Stimulated activated memory B cell treated with anti-CD40 and anti-IgM and Interleukin-4, amounts not matched to agents 10 μg/mL and 1 μg/mL and 100 μg/mL, for 72 hours (primary cell): ENCODE measurements around the gene PER2.

Source experiments
- ATAC-seq: fragments of 150-1000 bp; cut with Tn5 transposase; 2 replicates; pipeline ENCODE4 v1.10.0; 2021
- H3K27ac Mint-ChIP-seq: one replicate; pipeline ENCODE4 v1.8.0; 2022; ENCODE audit warnings: mild to moderate bottlenecking, mixed read lengths
- H3K27me3 Mint-ChIP-seq: one replicate; pipeline ENCODE4 v1.8.0; 2022; ENCODE audit warnings: mixed read lengths
- H3K36me3 Mint-ChIP-seq: one replicate; pipeline ENCODE4 v1.8.0; 2022; ENCODE audit warnings: mixed read lengths
- H3K4me1 Mint-ChIP-seq: one replicate; pipeline ENCODE4 v1.8.0; 2022; ENCODE audit warnings: mixed read lengths
- H3K4me3 Mint-ChIP-seq: one replicate; pipeline ENCODE4 v1.8.0; 2022; ENCODE audit warnings: mild to moderate bottlenecking, moderate library complexity, mixed read lengths
- H3K9me3 Mint-ChIP-seq: one replicate; pipeline ENCODE4 v1.8.0; 2022; ENCODE audit warnings: mixed read lengths

Gene PER2

DNA sequence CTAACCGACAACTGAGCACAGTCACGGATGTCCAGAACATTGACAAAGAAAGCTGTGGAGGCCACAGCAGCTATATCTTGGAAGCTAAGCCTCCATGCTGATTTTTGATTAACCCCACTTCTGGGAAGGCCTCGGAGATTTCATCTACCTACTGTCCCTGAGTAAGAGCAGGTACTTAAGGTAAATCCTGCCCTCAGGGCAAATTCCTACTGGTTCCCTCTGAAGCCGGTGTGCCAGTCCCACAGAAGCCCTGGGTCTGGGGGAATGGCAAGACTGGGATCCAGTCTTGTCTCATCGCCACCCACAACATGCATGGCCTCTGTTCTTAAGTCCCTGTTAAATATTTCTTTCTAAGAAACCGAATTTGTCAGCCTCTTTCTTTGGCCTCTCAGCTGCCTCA, 18.7 kb downstream of the PER2 start:
- no peak for ATAC-seq
- Mint-ChIP-seq H3K9me3 (no peaks in the 10 kb centered on the region), H3K4me1 (no peaks in the 10 kb centered on the region), H3K27me3 (no peaks in the 10 kb centered on the region), H3K36me3 (peaks cover 51% of the 10 kb centered on the region), H3K4me3 (no peak overlapping the region), H3K27ac (no peak overlapping the region)

DNA sequence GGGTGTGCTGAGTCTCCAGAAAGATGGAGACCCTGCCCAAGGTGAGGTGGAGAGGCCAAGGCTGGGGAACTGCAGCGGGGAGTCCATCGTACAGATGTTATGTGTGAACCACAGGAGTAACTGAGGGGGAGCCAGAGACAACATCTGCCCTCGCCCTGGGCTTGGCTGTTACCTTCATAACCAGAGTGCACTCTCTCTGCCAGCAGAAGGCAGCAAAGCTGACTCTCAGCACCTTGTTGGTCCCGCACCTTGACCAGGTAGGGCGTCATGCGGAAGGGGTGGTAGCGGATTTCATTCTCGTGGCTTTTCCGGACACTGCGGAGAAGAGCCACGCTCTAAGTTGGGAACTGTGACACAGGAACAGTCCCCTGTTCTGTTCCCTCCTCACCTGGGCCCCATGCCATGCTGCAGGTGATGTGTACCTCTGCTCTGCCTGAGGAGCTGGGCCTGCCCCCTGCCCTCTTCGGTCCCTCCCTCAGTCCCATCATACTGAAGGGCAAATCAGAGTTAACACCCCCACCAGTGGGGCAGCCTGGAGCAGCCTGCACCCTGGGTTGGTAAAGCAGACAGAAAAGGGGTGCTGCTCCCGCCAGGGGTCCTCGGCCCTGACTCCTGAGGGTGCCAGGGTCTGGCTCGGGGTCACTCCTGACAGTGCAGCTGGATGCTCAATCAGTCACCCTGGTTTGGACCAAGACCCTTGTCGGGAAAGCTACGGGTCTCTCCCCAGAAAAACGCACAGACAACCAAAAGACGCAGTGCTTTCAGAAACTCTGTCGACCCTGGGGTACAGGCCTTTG, 20.3 kb downstream of the PER2 start:
- no peaks in the 10 kb centered on the region for H3K27me3 Mint-ChIP-seq
- no peak overlapping the region for H3K4me3 Mint-ChIP-seq
- no peak for ATAC-seq
- H3K27ac Mint-ChIP-seq: no peak overlapping the region
- peaks cover 44% of the 10 kb centered on the region for H3K36me3 Mint-ChIP-seq
- no peaks in the 10 kb centered on the region for H3K9me3 Mint-ChIP-seq
- H3K4me1 Mint-ChIP-seq: peaks cover 8% of the 10 kb centered on the region

DNA sequence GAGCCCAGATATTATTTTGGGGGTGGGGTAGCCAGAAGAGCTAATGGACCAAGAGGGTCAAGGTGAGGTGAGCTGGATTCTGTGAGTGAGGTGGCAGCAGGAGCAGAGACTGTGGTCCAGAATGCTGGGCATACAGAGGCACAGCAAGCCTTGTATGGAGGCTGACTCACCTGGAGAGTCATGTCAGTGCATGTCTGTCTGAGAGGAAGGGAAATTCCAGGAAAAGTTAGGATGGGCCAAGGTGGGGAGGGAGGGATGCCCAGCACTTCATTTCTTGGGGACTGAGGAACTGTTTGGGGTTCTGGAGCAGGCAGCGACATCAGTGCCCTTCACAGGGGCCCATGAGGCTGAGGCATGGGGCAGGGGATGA, 21.1 kb downstream of the PER2 start:
- ATAC-seq: no peak
- Mint-ChIP-seq H3K9me3 (no peaks in the 10 kb centered on the region), H3K4me3 (no peak overlapping the region), H3K27me3 (no peaks in the 10 kb centered on the region), H3K4me1 (peaks cover 8% of the 10 kb centered on the region), H3K36me3 (peaks cover 38% of the 10 kb centered on the region), H3K27ac (no peak overlapping the region)

DNA sequence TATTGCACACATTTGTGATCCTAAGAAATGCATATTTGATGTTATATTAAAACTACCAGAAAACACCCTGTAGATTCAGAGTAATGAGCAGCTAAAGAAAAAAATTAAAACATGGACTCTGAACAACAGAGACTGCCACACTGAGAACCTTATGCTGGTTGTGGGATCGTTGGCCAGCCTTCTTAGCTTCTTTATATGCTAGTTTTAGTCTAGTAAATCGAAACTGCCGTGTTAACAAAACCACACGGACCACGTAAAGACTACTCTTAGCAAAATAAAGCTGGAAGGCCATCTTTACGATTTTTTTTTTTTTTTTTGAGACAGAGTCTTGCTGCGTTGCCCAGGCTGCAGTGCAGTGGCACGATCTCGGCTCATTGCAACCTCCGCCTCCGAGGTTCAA, 22.8 kb downstream of the PER2 start:
- no peak overlapping the region for H3K4me3 Mint-ChIP-seq
- no peak overlapping the region for H3K27ac Mint-ChIP-seq
- H3K36me3 Mint-ChIP-seq: peaks cover 33% of the 10 kb centered on the region
- H3K27me3 Mint-ChIP-seq: no peaks in the 10 kb centered on the region
- peaks cover 8% of the 10 kb centered on the region for H3K4me1 Mint-ChIP-seq
- ATAC-seq: no peak
- H3K9me3 Mint-ChIP-seq: no peaks in the 10 kb centered on the region

DNA sequence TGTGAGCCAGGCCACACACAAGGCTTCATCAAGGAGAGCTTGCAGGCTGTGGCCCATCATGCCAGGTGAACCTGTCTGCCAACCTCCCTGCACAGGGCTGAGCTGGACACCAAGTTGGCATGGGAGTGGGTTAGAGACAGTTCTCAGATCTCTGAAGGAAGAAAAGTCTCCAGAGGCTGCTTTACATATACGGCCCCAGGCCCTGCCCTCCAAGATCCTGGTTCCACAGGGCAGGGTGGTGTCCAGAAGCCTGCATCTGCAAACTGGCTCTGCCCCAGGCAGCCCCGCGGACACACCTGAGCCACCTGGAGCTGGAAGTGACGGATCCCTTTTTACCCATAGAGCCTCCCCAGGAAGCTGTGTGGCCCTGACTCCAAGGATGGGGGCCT, 24.3 kb downstream of the PER2 start:
- H3K27me3 Mint-ChIP-seq: no peaks in the 10 kb centered on the region
- H3K4me3 Mint-ChIP-seq: no peak overlapping the region
- peaks cover 40% of the 10 kb centered on the region for H3K36me3 Mint-ChIP-seq
- peaks cover 8% of the 10 kb centered on the region for H3K4me1 Mint-ChIP-seq
- no peaks in the 10 kb centered on the region for H3K9me3 Mint-ChIP-seq
- no peak for ATAC-seq
- no peak overlapping the region for H3K27ac Mint-ChIP-seq

DNA sequence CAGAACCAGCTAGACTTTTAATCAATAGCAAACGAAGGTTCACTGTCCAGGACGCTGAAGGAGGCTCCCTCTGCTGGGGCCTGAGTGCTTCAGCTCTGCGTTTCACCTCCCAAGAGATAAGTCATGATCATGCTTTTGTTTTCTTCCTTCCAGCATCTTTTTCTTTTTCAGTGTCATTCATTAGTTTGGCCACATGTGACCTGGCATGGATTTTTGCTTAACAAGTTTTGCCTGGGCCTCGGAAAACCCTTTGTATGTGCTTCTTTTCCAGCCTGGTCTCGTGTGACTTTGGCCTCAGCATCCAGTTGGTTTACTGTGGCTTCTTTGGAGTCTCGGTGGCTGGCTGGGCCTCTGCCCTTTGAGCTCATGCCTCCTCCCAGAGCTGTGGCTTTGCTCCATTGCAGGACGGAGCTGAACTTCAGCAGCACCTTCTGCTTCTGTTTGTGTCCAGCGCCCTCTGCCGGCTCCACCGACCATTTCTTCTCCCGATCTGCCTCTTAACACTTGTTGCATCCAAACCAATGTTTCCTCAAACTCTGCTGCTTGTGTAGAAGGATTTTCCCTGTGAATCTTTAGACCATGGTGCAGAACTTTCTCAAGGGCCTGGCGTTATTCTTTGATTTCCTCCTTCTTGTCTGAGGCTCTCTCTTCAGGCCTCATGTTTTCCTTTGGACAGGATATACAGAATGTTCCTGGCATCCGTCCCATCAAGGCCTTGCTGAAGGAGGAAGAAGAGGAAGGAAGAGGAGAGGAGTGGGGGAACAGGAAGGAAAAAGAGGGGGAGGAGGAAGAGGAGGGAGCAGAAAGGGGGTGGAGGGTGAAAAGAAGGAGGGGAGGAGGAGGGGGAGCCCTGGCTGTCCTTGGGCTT, 25.0 kb downstream of the PER2 start:
- Mint-ChIP-seq H3K36me3 (peaks cover 44% of the 10 kb centered on the region), H3K9me3 (no peaks in the 10 kb centered on the region), H3K27ac (peak overlapping the region; percentile 6), H3K4me3 (no peak overlapping the region), H3K4me1 (peaks cover 8% of the 10 kb centered on the region), H3K27me3 (no peaks in the 10 kb centered on the region)
- ATAC-seq: peak; percentile 73

DNA sequence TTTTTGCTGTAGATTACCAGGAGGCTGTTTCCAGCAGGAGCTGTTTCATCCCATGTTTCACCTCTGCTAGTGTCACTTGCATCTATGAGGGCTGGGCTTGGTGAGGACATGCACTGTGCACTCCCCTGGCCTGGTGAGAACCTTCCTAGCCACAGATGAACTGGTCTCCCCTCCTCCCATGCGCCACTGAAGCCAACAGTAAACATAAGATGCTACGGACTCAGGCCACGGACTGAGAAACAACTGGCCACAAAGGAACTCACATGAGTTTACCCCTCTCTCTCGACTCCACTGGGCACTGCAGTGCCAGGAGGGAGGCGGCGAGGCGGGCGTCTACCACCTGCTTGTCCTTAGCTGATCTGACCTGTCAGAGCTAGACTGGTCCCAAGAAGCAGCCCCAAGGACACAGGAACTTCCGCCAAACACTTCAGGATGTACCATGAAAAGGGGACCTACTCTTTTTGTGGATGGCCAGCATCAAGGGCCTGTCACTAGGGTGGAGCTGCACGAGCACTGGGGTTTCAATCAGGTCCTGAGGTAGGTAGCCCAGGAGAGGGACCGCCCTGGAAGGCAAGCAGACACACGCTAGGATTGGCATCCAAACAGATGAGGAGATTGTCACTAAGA, 25.8 kb downstream of the PER2 start:
- Mint-ChIP-seq H3K9me3 (no peaks in the 10 kb centered on the region), H3K36me3 (peaks cover 40% of the 10 kb centered on the region), H3K27ac (no peak overlapping the region), H3K4me3 (no peak overlapping the region), H3K4me1 (peaks cover 8% of the 10 kb centered on the region), H3K27me3 (no peaks in the 10 kb centered on the region)
- no peak for ATAC-seq

DNA sequence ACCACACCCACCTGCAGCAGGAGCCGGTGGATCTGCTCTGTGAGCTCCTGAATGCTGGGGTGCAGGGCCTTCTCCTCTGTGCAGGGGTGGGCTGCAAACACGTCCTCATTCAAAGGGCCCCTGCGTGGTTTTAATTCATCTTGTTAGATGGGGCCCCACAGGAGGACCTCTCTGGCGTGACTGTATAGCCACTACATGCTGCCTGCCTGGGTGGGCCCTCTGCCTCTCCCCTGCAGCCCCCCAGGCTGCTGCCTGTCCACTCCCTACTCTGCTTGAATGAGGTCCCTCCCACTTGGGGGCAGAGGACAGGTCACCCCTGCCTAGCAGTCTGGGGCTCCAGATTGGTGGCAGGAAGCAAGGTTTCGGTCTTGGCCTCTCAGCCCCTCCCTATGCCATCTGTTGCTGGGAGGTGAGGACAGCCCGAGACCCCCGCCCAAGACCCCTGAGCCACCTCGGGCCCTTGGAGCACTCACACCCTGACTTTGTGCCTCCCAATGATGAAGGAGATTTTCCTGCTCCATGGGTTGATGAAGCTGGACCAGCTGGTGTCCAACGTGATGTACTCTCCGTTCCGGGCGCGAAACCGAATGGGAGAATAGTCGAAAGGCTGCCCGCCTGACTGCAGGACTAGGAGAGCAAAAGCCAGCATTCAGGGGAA, 26.6 kb downstream of the PER2 start:
- no peak overlapping the region for H3K4me3 Mint-ChIP-seq
- H3K36me3 Mint-ChIP-seq: peaks cover 33% of the 10 kb centered on the region
- no peaks in the 10 kb centered on the region for H3K27me3 Mint-ChIP-seq
- H3K4me1 Mint-ChIP-seq: peaks cover 8% of the 10 kb centered on the region
- H3K9me3 Mint-ChIP-seq: no peaks in the 10 kb centered on the region
- H3K27ac Mint-ChIP-seq: no peak overlapping the region
- ATAC-seq: no peak

DNA sequence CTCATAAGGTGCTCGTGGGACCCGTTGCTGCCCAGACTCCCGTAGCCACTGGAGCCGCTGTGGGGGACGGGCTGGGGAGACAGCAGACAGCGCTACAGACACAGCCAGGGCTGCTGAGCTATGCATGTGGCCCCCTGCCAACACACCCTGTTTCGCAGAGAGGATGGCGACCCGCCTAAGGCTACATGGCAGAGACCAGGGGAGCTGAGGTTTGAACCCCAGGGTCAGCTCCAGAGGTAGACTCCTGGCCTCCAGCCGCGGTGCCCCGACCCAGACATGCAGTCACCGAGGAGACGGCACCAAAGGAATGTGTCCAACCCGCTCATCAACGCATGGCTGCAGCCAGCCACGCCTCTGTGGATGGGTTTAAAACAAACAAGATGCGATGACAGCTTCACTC, 27.5 kb downstream of the PER2 start:
- Mint-ChIP-seq H3K27me3 (no peaks in the 10 kb centered on the region), H3K36me3 (peaks cover 35% of the 10 kb centered on the region), H3K9me3 (no peaks in the 10 kb centered on the region), H3K27ac (no peak overlapping the region), H3K4me3 (no peak overlapping the region), H3K4me1 (peaks cover 8% of the 10 kb centered on the region)
- ATAC-seq: no peak

DNA sequence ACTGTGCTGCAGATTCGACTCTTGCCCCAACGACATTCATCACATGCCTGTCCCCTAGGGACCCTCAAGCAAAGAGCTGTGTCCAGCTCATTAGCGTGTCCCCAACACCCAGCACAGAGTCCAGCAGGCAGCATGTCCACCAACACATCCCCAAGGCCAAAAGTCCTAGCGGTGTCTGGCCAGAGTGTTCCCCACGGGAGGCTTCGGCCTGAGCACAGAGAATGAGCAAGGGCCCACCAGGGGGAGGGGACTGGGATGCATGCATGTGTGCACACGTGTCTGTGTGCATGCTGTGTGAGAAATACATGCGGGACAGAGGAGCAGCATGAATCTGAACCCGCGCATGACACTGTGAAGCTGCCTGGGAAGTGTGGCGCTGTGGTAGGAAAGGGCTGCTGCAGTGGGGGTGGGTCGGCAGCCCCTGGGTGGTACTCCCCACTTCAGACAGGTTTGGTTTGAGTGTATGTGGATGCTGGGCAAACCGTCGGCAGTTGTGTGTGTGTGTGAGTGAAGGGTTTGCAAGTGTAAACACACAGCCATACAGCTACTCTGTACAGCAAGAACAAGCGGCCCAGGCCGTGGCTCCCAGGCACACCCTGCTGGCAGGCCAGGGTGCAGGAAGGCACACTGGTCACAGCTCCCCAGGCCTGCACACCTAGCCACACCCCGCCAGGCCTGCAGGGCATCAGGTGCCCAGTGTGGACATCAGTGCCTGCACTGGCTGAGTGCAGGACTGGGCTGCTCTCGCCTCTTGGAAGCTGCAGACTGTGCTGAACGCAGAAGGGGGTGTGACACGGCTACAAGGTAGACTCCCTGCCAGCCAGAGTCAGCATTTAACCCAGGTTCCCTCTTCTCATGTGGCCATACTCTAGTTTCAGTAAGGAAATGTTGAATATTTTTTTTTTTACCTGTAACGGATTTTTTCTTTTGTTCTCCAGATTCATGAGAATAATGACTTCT, 29.1 kb downstream of the PER2 start:
- Mint-ChIP-seq H3K36me3 (peaks cover 44% of the 10 kb centered on the region), H3K4me3 (no peak overlapping the region), H3K27ac (no peak overlapping the region), H3K27me3 (no peaks in the 10 kb centered on the region), H3K9me3 (no peaks in the 10 kb centered on the region), H3K4me1 (peaks cover 8% of the 10 kb centered on the region)
- ATAC-seq: no peak

DNA sequence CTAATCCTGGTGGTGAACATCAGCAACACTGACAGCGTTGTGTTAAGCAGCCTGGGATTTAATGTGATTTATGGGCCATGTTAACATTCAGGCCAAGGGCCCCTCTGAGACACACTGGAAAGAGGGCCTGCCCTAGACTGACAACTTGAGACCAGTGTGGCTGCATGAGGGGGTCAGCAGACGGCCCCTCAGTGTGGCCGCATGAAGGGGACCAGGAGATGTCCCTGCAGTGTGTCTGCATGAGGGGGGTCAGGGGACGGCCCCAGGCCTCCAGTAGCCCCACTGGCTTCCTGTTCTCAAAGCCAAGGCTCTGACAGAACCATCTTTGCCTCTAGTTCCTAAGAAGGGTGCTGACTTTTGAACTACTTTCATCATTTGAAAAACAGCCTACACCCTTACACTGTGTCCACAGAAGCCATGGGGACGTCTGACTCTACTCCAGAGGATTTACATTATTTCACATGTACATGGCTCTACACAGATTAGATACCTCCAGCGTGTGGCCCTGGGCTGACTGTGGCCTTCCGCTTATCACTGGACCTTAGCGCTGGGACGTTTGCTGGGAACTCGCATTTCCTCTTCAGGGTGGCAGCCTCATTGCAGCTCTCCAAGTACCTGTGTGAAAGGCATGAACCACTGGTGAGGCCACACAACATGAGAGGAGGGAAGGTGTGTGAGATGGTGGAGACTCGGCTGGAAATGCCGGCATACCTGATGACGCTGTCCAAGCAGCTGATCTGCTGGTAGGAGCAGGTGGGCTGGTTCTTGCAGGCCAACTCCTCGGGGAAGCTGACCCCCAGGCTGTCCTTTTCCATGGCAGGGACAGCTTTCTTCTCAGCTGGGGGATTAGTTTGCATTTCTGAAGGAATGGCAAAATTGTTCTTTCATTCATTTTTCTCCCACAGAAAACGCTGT, 30.4 kb downstream of the PER2 start:
- Mint-ChIP-seq H3K27me3 (no peaks in the 10 kb centered on the region), H3K4me3 (no peak overlapping the region), H3K36me3 (peaks cover 44% of the 10 kb centered on the region), H3K4me1 (no peaks in the 10 kb centered on the region), H3K9me3 (no peaks in the 10 kb centered on the region), H3K27ac (no peak overlapping the region)
- ATAC-seq: no peak

DNA sequence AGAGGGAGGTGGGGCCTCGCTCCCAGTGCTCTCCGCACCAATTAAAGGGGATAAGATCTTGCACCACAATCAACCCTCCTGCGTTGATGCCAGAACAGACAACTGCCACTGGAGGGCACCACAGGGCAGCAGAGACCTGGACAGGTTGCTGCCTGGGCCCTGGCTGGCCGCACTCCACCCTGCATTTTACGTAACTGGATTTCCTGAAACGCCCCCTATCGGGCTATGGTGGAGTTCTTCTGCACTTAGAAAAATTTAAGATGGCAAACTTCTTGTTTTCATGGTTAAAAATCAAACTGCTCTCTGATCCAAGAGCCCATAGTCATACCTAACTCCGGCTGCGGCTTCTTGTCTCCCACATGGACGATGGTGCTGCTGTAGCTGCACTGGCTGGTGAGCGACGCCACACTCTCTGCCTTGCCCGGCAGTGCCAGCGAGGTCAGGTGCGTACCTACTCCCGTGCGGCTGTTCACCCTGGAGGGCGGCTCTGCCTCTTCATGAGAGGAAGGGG, 31.8 kb downstream of the PER2 start:
- H3K27ac Mint-ChIP-seq: no peak overlapping the region
- H3K36me3 Mint-ChIP-seq: peaks cover 52% of the 10 kb centered on the region
- peak; percentile 88 for ATAC-seq
- H3K27me3 Mint-ChIP-seq: no peaks in the 10 kb centered on the region
- H3K4me1 Mint-ChIP-seq: no peaks in the 10 kb centered on the region
- H3K4me3 Mint-ChIP-seq: no peak overlapping the region
- H3K9me3 Mint-ChIP-seq: no peaks in the 10 kb centered on the region

DNA sequence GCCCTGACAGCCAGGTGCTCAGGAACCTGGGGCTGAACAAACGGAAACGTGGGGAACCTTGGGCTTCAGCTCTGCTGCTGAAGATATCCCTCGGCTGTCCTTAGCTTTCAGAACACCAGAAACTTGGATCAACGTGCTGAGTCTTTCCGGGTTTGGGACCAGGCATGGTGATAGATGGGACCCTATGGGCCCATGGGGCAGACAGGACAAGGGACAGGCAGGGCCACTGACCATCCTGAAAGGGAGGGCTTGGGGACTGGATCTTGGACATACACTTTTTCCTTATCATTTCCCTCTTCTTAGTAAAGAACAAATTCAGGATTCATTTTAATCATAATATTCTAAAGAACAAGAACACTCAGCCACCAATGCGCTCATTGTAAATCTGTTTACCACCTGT, 32.3 kb downstream of the PER2 start:
- Mint-ChIP-seq H3K36me3 (peaks cover 56% of the 10 kb centered on the region), H3K4me1 (no peaks in the 10 kb centered on the region)

More for the DNA sequence above, 32.3 kb downstream of the PER2 start:
- no peak overlapping the region for H3K27ac Mint-ChIP-seq
- H3K27me3 Mint-ChIP-seq: no peaks in the 10 kb centered on the region
- H3K9me3 Mint-ChIP-seq: no peaks in the 10 kb centered on the region
- H3K4me3 Mint-ChIP-seq: no peak overlapping the region
- ATAC-seq: no peak
